ENCODE results near the gene HS1BP3. TPM values are rescaled to one million over a fixed set of nuclear protein-coding genes. Genes with fewer than 3 reads are reported as not detected.

The HS1BP3 gene
- total RNA-seq, 1 donor: 23.0 TPM

GRCh38 chr2:20617892-20618467 is 32.9 kb downstream of the HS1BP3 start:
- DNase-seq (ENCODE audit: low read depth): peak; percentile 100
- H3K4me3 ChIP-seq (ENCODE audit: low read depth, low read length): no peak overlapping the region
- TF ChIP-seq CTCF (IDR thresholded peaks at IDR 0.05; ENCODE audit: insufficient read depth, low read length): peak; percentile 74

- H3K4me3 ChIP-seq (ENCODE audit: low read depth, low read length): no peak overlapping the region
- TF ChIP-seq CTCF (IDR thresholded peaks at IDR 0.05; ENCODE audit: insufficient read depth, low read length): no peak
- DNase-seq (ENCODE audit: low read depth): no peak
Observed at GRCh38 chr2:20617081-20617575, 33.8 kb downstream of the HS1BP3 start.

- DNase-seq (ENCODE audit: low read depth): no peak
- H3K4me3 ChIP-seq (ENCODE audit: low read depth, low read length): no peak overlapping the region
- TF ChIP-seq CTCF (IDR thresholded peaks at IDR 0.05; ENCODE audit: insufficient read depth, low read length): no peak
Observed at GRCh38 chr2:20616341-20616871, 34.5 kb downstream of the HS1BP3 start.

GRCh38 chr2:20615466-20616241 is 35.2 kb downstream of the HS1BP3 start:
- no peak overlapping the region for H3K4me3 ChIP-seq (ENCODE audit: low read depth, low read length)
- DNase-seq (ENCODE audit: low read depth): no peak
- no peak for TF ChIP-seq CTCF (IDR thresholded peaks at IDR 0.05; ENCODE audit: insufficient read depth, low read length)

GRCh38 chr2:20615068-20615465 is 35.8 kb downstream of the HS1BP3 start:
- no peak for TF ChIP-seq CTCF (IDR thresholded peaks at IDR 0.05; ENCODE audit: insufficient read depth, low read length)
- DNase-seq (ENCODE audit: low read depth): no peak
- no peak overlapping the region for H3K4me3 ChIP-seq (ENCODE audit: low read depth, low read length)

GRCh38 chr2:20614201-20615067 is 36.5 kb downstream of the HS1BP3 start:
- DNase-seq (ENCODE audit: low read depth): no peak
- no peak overlapping the region for H3K4me3 ChIP-seq (ENCODE audit: low read depth, low read length)
- no peak for TF ChIP-seq CTCF (IDR thresholded peaks at IDR 0.05; ENCODE audit: insufficient read depth, low read length)

Data from fibroblast of the aortic adventitia (primary cell).